NB4 (cell line): Measurements from ENCODE around the gene TNRC6A.

Source experiments
- POLR2A ChIP-seq: IDR thresholded peaks from 2 replicates; pipeline ENCODE4 v1.6.1; 2011; ENCODE audit warnings: mild to moderate bottlenecking; ENCODE audit not compliant: insufficient read length; ENCODE audit errors: extremely low read depth
- TF ChIP-seq, protein P1 (sequence below): IDR thresholded peaks from one replicate; pipeline ENCODE4 v1.5.1; 2012; ENCODE audit warnings: low read depth, low read length
- TF ChIP-seq, protein P2 (sequence below): IDR thresholded peaks from 2 replicates; pipeline ENCODE4 v1.6.1; 2011; ENCODE audit warnings: low read depth, low read length

DNA sequence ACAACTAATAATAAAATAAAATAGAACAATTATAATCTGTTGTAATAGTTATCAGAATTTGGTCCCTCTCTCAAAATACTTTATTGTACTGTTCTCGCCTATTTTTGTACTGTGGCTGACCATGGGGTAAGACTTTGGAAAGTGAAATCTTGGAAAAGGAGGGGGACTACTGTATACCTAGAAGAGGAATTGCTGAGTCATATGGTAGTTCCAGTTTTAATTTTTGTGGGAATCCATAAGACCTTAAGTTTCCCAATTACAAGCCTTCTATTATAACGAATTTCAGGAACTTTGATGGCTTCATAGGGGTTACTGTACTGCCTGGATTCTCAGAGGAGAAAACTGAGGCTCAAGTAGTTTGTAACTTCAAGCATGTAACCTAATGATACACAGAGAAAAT is 35.5 kb downstream of the TNRC6A start:
- TF ChIP-seq POLR2A: no peak
- TF ChIP-seq, protein P1, sequence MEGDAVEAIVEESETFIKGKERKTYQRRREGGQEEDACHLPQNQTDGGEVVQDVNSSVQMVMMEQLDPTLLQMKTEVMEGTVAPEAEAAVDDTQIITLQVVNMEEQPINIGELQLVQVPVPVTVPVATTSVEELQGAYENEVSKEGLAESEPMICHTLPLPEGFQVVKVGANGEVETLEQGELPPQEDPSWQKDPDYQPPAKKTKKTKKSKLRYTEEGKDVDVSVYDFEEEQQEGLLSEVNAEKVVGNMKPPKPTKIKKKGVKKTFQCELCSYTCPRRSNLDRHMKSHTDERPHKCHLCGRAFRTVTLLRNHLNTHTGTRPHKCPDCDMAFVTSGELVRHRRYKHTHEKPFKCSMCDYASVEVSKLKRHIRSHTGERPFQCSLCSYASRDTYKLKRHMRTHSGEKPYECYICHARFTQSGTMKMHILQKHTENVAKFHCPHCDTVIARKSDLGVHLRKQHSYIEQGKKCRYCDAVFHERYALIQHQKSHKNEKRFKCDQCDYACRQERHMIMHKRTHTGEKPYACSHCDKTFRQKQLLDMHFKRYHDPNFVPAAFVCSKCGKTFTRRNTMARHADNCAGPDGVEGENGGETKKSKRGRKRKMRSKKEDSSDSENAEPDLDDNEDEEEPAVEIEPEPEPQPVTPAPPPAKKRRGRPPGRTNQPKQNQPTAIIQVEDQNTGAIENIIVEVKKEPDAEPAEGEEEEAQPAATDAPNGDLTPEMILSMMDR: no peak
- TF ChIP-seq, protein P2, sequence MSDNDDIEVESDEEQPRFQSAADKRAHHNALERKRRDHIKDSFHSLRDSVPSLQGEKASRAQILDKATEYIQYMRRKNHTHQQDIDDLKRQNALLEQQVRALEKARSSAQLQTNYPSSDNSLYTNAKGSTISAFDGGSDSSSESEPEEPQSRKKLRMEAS: no peak
